Activated CD8-positive, alpha-beta memory T cell treated with anti-CD3 and anti-CD28 coated beads for 1 hour (primary cell): Measurements from ENCODE around the gene KCNMA1.

Experiments used
- DNase-seq, 2 donors: peaks; one replicate each; pipeline ENCODE4 v3.0.0-alpha.2; 2020; ENCODE audit warnings: low read depth in 1 of 2; ENCODE audit errors: extremely low read depth in 1 of 2

KCNMA1 gene

GRCh38 chr10:77109351-77109994 lies 528.1 kb downstream of the KCNMA1 start:
- DNase-seq = no peak

GRCh38 chr10:77106676-77107075 lies 530.9 kb downstream of the KCNMA1 start:
- no peak for DNase-seq

DNA sequence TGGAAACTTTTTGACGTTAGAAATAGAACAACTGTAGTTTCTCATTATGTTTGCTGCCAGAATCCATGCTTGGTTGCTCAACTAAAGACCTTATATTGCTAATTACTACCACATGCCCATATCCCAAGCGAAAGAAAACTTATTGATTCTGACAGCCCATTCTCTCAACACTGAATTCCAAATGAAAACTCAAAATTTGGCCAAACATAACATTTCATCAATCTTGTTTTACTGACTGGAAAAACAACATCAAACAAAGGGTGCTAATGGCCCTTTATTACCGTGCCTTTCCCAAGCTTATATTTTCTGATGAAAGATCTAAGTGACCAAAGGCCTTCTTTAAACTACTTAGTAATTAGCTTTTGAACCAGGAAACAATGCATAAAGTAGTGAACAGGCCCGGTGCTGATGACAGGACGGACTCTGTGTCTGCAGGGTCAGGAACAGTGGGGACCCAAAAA lies 531.8 kb downstream of the KCNMA1 start:
- no peak for DNase-seq

DNA sequence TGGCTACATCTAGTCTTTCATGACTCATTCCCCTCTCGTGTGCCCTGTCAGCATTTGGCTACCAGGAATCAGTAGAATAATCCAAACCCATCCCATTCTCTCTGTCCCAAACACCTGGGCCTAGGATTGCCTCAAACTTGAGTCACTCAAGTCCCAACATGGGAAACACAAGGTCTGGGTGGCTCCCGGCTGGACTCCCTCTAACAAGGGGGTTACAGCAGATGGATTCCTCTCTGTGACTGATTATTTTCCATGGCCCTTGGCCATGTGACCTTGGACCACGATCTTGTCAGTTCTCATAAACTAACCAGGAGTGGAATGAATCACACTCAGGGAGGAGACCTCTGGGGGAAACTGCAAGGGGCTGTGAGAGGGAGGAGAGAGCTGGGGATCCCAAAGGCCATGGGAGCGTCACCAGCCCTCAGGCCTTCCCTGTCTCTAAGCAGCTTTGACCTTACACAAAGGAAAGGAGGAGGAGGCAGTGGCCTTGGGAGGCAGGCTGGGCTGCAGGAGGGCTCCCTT lies 533.1 kb downstream of the KCNMA1 start:
- DNase-seq = no peak

- DNase-seq = no peak
Measured at GRCh38 chr10:77103213-77103612, 534.4 kb downstream of the KCNMA1 start.

- DNase-seq = no peak
Measured at GRCh38 chr10:77101341-77101740, 536.3 kb downstream of the KCNMA1 start.

GRCh38 chr10:77099136-77099535 lies 538.5 kb downstream of the KCNMA1 start:
- DNase-seq = no peak

DNA sequence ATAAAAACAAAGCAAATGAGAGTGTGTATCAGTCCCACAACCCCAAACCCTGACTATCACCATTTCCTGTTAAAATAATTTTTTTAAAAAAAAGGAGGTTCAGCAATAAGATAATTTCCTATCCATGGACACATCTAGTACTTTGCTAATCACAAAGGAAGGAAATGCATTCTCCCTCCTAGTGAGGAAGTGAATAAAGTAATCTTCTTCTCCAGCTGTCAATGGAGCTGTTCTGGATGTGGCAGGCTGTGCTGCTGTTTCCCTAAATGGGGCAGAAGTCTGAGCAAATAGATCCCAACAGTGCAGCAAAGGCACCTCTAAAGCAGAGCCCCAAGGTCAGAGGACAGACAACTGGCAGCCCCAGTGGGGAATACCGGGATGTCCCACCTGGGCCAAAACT lies 540.0 kb downstream of the KCNMA1 start:
- DNase-seq = no peak

DNA sequence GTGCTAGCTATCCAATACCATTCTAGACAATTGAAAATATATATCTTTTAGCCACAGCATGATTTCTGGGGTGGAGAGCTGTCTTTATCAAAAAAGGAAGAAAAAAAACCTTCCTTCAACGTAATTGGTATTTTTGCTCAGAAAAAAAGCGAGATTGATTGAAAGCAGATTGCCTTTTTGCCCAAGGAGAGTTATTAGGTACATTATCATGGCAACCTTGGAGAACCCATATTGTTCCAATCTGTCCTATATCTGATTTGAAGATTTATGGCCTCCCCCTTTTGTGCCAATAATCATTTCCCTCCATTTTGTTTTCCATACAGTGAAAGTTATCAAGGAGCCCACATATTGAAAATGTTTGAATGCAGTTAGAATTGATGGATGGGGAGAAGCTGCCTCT lies 544.5 kb downstream of the KCNMA1 start:
- DNase-seq = no peak

- no peak for DNase-seq
Measured at GRCh38 chr10:77091597-77092165, 545.9 kb downstream of the KCNMA1 start.

- DNase-seq = no peak
Measured at GRCh38 chr10:77090381-77091356, 546.9 kb downstream of the KCNMA1 start.

DNA sequence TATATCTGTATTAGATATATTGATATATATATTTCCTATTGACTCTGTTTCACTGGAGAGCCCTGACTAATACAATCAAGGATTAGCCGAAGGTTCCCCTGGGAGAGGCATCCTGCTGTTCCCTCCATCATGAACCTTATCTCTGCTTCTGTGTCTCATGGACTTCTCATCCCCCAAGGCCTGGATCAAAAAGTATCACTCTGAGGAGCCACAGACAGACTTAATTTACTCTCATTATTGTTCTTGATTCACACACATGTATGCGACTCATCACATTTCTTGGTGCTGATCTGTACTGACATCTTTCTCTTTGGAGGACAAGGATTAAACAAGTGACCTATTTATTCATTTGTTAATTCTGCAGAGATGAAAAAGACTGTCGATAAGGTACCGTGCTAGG lies 550.2 kb downstream of the KCNMA1 start:
- no peak for DNase-seq

DNA sequence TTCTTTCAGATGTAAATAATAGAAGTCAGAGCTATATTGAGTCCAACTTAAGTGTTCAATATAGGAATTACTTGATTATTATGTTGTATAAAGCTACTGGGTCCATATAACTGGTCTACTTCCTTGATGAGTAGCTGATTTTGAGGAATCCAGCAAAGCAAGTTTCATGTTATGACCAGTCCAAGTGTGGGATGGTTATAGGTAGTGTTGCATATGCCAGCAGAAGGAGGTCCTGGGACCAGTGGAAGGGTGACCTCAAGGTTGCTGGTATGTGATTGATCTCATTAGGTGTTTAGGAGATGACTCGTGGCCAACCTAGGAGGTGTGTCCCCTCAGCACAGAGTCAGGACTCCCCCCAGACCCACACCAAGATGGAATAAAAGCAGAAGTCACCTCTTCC lies 551.5 kb downstream of the KCNMA1 start:
- DNase-seq = no peak

DNA sequence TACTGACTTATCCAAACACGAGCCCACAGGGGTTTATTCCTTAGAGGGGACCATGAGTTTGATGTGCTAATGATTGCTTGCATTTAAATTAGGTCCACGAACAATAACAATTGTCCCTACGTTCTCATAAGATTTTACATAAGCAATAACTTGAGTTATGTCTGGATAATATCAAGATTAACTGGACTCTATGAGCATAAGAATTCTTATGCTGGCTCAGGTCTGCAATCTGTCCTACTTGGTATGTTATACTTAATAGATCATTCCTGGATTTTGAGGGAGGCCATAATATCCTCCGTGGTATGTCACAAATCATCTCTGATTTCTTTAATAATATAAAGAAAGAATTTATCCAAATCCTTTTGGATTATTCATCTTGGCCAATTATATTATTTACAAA lies 552.3 kb downstream of the KCNMA1 start:
- DNase-seq = no peak

DNA sequence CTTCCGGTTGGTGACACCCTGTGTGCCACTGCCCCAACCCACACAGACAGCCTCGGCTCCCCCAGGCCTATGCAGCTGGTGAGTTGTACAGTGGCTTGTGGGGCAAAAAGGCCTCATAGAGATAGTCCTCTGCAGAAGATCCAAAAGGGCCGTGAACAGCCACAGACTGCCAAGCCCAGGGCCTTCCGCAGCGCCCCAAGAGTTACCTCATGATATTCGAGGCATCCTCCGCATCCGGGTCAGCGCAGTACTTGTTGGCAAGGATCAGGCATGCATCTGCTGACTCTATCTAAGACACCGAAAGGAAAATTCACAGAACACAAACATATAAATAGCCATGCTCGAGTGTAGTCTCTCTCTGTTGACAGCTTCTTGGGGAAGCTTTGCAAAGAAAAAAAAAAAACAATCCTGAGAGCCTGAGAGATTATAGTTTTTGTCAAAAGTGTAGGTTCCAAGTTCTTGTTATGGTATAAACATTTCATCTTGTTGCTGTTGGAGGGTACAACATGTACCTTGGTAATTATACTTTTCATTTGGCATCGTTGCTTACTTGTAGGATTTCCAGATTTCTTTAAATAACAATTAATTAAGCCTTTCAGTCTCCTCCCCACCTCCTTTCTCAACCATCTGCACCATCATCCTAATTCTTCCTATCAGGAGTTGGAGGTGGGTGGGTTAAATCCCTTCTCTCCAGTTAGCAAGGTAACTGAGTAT lies 553.0 kb downstream of the KCNMA1 start:
- DNase-seq = no peak

DNA sequence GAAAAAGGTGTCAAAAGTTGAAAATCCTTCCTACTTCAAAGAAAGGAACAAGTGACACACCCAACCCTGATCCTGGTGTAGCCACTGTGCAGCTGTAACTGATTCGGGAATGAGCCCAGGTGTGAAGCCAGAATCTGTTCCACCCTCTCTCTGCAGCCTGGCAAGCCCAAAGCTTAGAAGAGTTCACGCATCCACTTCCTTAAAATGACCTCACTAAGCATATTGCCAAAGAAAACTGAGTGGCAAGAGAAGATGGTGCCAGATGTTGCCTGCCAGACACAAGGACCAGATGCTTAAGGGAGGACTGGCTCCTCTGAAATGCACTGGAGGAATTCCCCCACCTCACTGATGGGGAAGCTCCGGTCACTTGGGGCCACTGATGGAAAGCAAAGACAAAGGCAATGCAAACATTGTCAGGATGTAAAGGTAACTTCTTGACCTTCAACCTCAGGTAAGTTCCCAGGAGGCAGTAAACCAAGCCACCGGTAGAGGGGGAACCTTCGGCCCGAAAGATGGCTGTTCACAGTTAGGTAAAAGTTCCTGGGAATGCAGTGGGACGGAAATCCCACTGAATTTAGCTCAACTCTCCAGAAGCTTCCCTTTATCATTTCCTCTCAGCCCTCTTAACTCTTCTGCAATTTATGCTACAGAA lies 554.9 kb downstream of the KCNMA1 start:
- no peak for DNase-seq

GRCh38 chr10:77081481-77081891 lies 556.1 kb downstream of the KCNMA1 start:
- no peak for DNase-seq

- no peak for DNase-seq
Measured at GRCh38 chr10:77080361-77081027, 557.1 kb downstream of the KCNMA1 start.

GRCh38 chr10:77079592-77080300 lies 557.9 kb downstream of the KCNMA1 start:
- DNase-seq = no peak
